ENCODE results near the gene ZC3HAV1L.

GRCh38 chr7:139023076-139023475, 12.8 kb downstream of the ZC3HAV1L start:
- no peak for TF ChIP-seq CTCF (conservative IDR thresholded peaks at IDR 0.05)
- no peak for TF ChIP-seq ZFX (IDR thresholded peaks at IDR 0.05)

All from C4-2B (cell line).